ENCODE measurements around the gene ABCA4. TPM values are rescaled to one million over a fixed set of nuclear protein-coding genes. Genes with fewer than 3 reads are reported as not detected.

The ABCA4 gene
- total and polyA plus RNA-seq, 2 donors (not counting 3 experiments of a cell fraction or from before 2014, with no cell fraction given): 2.3 to 4.9 TPM

- H3K36me3 ChIP-seq (ENCODE audit: control insufficient read depth in 2 of 2, extremely low read depth in 1 of 2, insufficient read depth in 2 of 2, low read length in 2 of 2): no peaks in the 10 kb centered on the region
- H3K27me3 ChIP-seq (ENCODE audit: control insufficient read depth in 2 of 2, insufficient read depth in 2 of 2, low read length in 2 of 2): no peaks in the 10 kb centered on the region
- FAIRE-seq: no peak
- H3K4me3 ChIP-seq (replicated peaks in 1 of 3; ENCODE audit: insufficient read depth in 1 of 3, low read depth in 1 of 3, low read length in 3 of 3): no peak overlapping the region
- H2AFZ ChIP-seq (ENCODE audit: low read depth, low read length): no peak overlapping the region
- DNase-seq (ENCODE audit: low read depth, low spot score): no peak
- POLR2A ChIA-PET: no interaction called here
- H3K79me2 ChIP-seq (ENCODE audit: control insufficient read depth, insufficient read depth, low read length): no peaks in the 10 kb centered on the region
- BruUV-seq (replicated peaks): no TSS peak
- no peaks in the 10 kb centered on the region for H3K9me1 ChIP-seq (replicated peaks; ENCODE audit: control insufficient read depth, extremely low read depth, insufficient read depth, low read length)
- CTCF ChIA-PET: interaction anchor here (0.9 to 1.1 kb wide), 2 partner anchors 56 to 71 kb away, joined by 3 to 4 read pairs; no protein-coding TSS in a partner anchor
- no peaks in the 10 kb centered on the region for H3K4me1 ChIP-seq (ENCODE audit: control insufficient read depth, extremely low read depth, insufficient read depth, low read length)
- H3K9me3 ChIP-seq (replicated peaks; ENCODE audit: control insufficient read depth, insufficient read depth, low read length): no peaks in the 10 kb centered on the region
- no peak overlapping the region for H3K4me2 ChIP-seq (ENCODE audit: insufficient read depth, low read length)
- no peaks in the 10 kb centered on the region for H4K20me1 ChIP-seq (replicated peaks; ENCODE audit: control insufficient read depth, extremely low read depth, insufficient read depth, low read length)
- no peak overlapping the region for H3K9ac ChIP-seq (replicated peaks; ENCODE audit: extremely low read depth, insufficient read depth, low read length)
- TF ChIP-seq POLR2AphosphoS5 (IDR thresholded peaks at IDR 0.05; ENCODE audit: insufficient read depth, low read depth, low read length) (no peak), MAX (IDR thresholded peaks at IDR 0.05; ENCODE audit: insufficient read depth, insufficient read length) (no peak), EZH2 (IDR thresholded peaks at IDR 0.05; ENCODE audit: borderline replicate concordance, low read depth, low read length, severe bottlenecking) (no peak), POLR2A (IDR thresholded peaks at IDR 0.05; ENCODE audit: low read depth, low read length) (no peak)
- dilution Hi-C loops (cut with MboI; ENCODE audit: extremely low pct_ligation_motif_present, low sequenced_read_pairs): no loop called here
- intact Hi-C loops (cut with micrococcal nuclease): no loop called here
- H3K27ac ChIP-seq (ENCODE audit: insufficient read depth, low read depth, low read length): no peak overlapping the region
Measured at GRCh38 chr1:94119796-94120569, 965 bp downstream of the ABCA4 start.

GRCh38 chr1:94119306-94119705 lies 1.6 kb downstream of the ABCA4 start:
- Histone ChIP-seq H3K27ac (ENCODE audit: insufficient read depth, low read depth, low read length) (no peak overlapping the region), H4K20me1 (replicated peaks; ENCODE audit: control insufficient read depth, extremely low read depth, insufficient read depth, low read length) (no peaks in the 10 kb centered on the region), H3K4me1 (ENCODE audit: control insufficient read depth, extremely low read depth, insufficient read depth, low read length) (no peaks in the 10 kb centered on the region), H2AFZ (ENCODE audit: low read depth, low read length) (no peak overlapping the region), H3K9me3 (replicated peaks; ENCODE audit: control insufficient read depth, insufficient read depth, low read length) (no peaks in the 10 kb centered on the region), H3K4me2 (ENCODE audit: insufficient read depth, low read length) (no peak overlapping the region), H3K9me1 (replicated peaks; ENCODE audit: control insufficient read depth, extremely low read depth, insufficient read depth, low read length) (no peaks in the 10 kb centered on the region), H3K36me3 (ENCODE audit: control insufficient read depth in 2 of 2, extremely low read depth in 1 of 2, insufficient read depth in 2 of 2, low read length in 2 of 2) (no peaks in the 10 kb centered on the region), H3K9ac (replicated peaks; ENCODE audit: extremely low read depth, insufficient read depth, low read length) (no peak overlapping the region), H3K79me2 (ENCODE audit: control insufficient read depth, insufficient read depth, low read length) (no peaks in the 10 kb centered on the region), H3K4me3 (replicated peaks in 1 of 3; ENCODE audit: insufficient read depth in 1 of 3, low read depth in 1 of 3, low read length in 3 of 3) (no peak overlapping the region), H3K27me3 (ENCODE audit: control insufficient read depth in 2 of 2, insufficient read depth in 2 of 2, low read length in 2 of 2) (no peaks in the 10 kb centered on the region)
- intact Hi-C loops (cut with micrococcal nuclease) (no loop called here), dilution Hi-C loops (cut with MboI; ENCODE audit: extremely low pct_ligation_motif_present, low sequenced_read_pairs) (no loop called here)
- no peak for TF ChIP-seq POLR2A (IDR thresholded peaks at IDR 0.05; ENCODE audit: low read depth, low read length)
- TF ChIP-seq CTCF (IDR thresholded peaks at IDR 0.05; ENCODE audit: extremely low read depth in 1 of 2, insufficient read depth in 1 of 2, low read depth in 1 of 2, low read length in 2 of 2): no peak
- TF ChIP-seq EZH2 (IDR thresholded peaks at IDR 0.05; ENCODE audit: borderline replicate concordance, low read depth, low read length, severe bottlenecking): no peak
- TF ChIP-seq MYC (IDR thresholded peaks at IDR 0.05; ENCODE audit: low read depth, low read length): no peak
- no peak for TF ChIP-seq POLR2AphosphoS5 (IDR thresholded peaks at IDR 0.05; ENCODE audit: insufficient read depth, low read depth, low read length)
- TF ChIP-seq GATA2 (IDR thresholded peaks at IDR 0.05; ENCODE audit: insufficient read depth, insufficient read length, low read depth, low read length): no peak
- no peak for TF ChIP-seq FOS (IDR thresholded peaks at IDR 0.05; ENCODE audit: borderline replicate concordance, insufficient read depth, low read length)
- no peak for TF ChIP-seq MAX (IDR thresholded peaks at IDR 0.05; ENCODE audit: insufficient read depth, insufficient read length)
- TF ChIP-seq JUN (IDR thresholded peaks at IDR 0.05; ENCODE audit: borderline replicate concordance, insufficient read depth, insufficient read length, low read depth): no peak
- FAIRE-seq (no peak), DNase-seq (ENCODE audit: low read depth, low spot score) (no peak)
- CTCF ChIA-PET: interaction anchor here (0.9 kb wide), 1 partner anchor 55 kb away, joined by 4 read pairs; no protein-coding TSS in a partner anchor
- POLR2A ChIA-PET: no interaction called here
- no TSS peak for BruUV-seq (replicated peaks)

Data from endothelial cell of umbilical vein (primary cell).